SU-DHL-6 (cell line): Measurements from ENCODE around the gene KIDINS220.

Experiments
- H2AFZ ChIP-seq: fragments of 200-600 bp; sonication (generic); 2 replicates; pipeline ENCODE4 v1.6.1; 2014; ENCODE audit warnings: low read depth, mild to moderate bottlenecking, moderate library complexity, mixed read lengths, antibody characterized with exemption, low read length; ENCODE audit not compliant: severe bottlenecking
- H3F3A ChIP-seq: fragments of 200-600 bp; shearing (Covaris generic); 2 replicates; pipeline ENCODE4 v1.6.0; 2016; ENCODE audit warnings: antibody characterized with exemption, mild to moderate bottlenecking; ENCODE audit not compliant: insufficient read depth
- H3K27ac ChIP-seq: fragments of 200-600 bp; sonication (generic); 2 replicates; pipeline ENCODE4 v1.5.1; 2016; ENCODE audit warnings: low read depth, mild to moderate bottlenecking, low read length, moderate library complexity, mixed read lengths
- H3K27me3 ChIP-seq: fragments of 200-600 bp; sonication (generic), shearing (Covaris generic); 2 replicates; pipeline ENCODE4 v1.6.0; 2014; ENCODE audit warnings: mild to moderate bottlenecking, low read length
- H3K36me3 ChIP-seq: fragments of 200-600 bp; sonication (generic); 2 replicates; pipeline ENCODE4 v1.6.1; 2014; ENCODE audit warnings: mild to moderate bottlenecking, low read length, mixed read lengths
- H3K4me2 ChIP-seq: fragments of 300-600, 200-600 bp; shearing (Covaris generic), sonication (generic); 2 replicates; pipeline ENCODE4 v1.6.0; 2014; ENCODE audit warnings: low read length, low read depth, mild to moderate bottlenecking; ENCODE audit not compliant: poor library complexity, severe bottlenecking
- H3K4me3 ChIP-seq: fragments of 200-600 bp; sonication (generic); 2 replicates; pipeline ENCODE4 v1.5.1; 2014; ENCODE audit warnings: antibody characterized with exemption, low read length, mild to moderate bottlenecking, mixed read lengths; ENCODE audit not compliant: insufficient read depth, poor library complexity, severe bottlenecking
- H3K79me2 ChIP-seq: fragments of 200-600 bp; sonication (generic); 2 replicates; pipeline ENCODE4 v1.6.1; 2014; ENCODE audit warnings: mild to moderate bottlenecking, low read length, moderate library complexity; ENCODE audit not compliant: insufficient read depth
- H3K9ac ChIP-seq: fragments of 200-600 bp; sonication (generic); 2 replicates; pipeline ENCODE4 v1.7.0; 2014; ENCODE audit warnings: mild to moderate bottlenecking, low read length
- H3K9me2 ChIP-seq: fragments of 200-600 bp; sonication (generic); replicated peaks from 2 replicates; pipeline ENCODE4 v1.6.1; 2014; ENCODE audit warnings: low read length; ENCODE audit not compliant: insufficient read depth
- H3K9me3 ChIP-seq: fragments of 200-600 bp; sonication (generic); 2 replicates; pipeline ENCODE4 v1.6.1; 2014; ENCODE audit warnings: low read length, mixed read lengths; ENCODE audit not compliant: insufficient read depth
- H4K20me1 ChIP-seq: fragments of 200-600 bp; sonication (generic); 2 replicates; pipeline ENCODE4 v1.6.1; 2014; ENCODE audit warnings: low read depth, mild to moderate bottlenecking, antibody characterized with exemption, low read length, moderate library complexity, mixed read lengths
- EZH2phosphoT487 ChIP-seq: fragments of 200-600 bp; sonication (generic), shearing (Covaris generic); conservative IDR thresholded peaks from 2 replicates; pipeline ENCODE4 v1.6.1; 2018; ENCODE audit warnings: mild to moderate bottlenecking, antibody characterized with exemption, low read length, moderate library complexity, mixed read lengths
- TF ChIP-seq, protein P1 (sequence below): fragments of 200-600 bp; sonication (generic); IDR thresholded peaks from one replicate; pipeline ENCODE4 v1.5.1; 2017; ENCODE audit warnings: antibody characterized with exemption, mild to moderate bottlenecking, low read length, moderate library complexity; ENCODE audit not compliant: insufficient read depth, poor library complexity, severe bottlenecking

The KIDINS220 gene

DNA sequence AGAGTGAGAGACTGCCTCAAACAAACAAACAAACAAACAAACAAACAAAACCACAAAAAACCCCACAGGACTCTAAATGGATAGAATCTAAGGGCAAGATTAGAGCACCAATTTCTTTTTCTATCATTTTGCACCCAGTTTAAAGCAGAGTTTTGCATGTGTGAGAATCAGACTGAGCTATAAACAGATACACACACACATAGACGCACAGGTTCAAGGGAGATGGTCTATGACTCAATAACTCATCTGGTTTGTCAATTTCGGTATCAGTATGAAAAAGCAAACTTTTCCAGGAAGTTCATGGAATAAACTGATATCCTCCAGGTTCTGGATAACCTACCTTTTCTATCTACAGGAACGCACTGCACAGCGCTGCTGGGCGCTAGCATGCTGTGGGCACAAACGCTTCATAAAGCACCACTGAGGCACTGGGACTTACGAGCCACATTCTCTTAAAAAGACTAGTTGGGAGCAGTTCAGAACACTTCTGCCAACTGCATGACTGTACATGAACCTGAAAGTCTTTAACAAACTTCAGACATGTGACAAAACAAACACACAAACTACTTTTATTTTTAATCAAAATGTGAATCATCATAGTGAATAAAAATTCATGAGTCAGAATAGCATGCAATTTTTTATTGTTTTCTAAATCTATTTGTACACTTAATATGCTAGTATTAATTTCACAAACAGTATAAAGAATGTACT lies 109.0 kb downstream of the KIDINS220 start:
- no peaks in the 10 kb centered on the region for H3F3A ChIP-seq
- H3K4me3 ChIP-seq = no peak overlapping the region
- H3K36me3 ChIP-seq = no peaks in the 10 kb centered on the region

DNA sequence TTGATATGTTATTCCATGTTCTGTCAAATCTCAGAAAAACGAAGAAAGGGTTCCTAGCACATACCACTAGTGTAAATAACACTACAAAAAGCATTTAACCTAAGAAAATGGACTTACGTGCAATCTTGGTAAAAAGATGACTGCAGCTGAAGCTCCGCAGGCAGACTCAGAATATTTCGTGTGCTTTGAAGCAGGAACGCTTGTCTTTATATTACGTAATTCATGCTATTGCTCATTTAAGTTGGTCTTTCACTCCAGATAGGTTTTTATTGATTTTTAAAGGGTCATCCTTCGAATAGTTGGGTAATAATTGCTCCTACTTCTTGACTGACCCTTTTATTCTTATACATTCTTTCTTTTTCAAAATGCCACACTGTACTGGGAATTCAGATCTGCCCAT lies 111.6 kb downstream of the KIDINS220 start:
- Histone ChIP-seq H3K27ac (no peak overlapping the region), H3K4me2 (no peak overlapping the region), H3K36me3 (no peaks in the 10 kb centered on the region), H3K9ac (no peak overlapping the region), H3F3A (no peaks in the 10 kb centered on the region), H3K79me2 (no peaks in the 10 kb centered on the region), H2AFZ (no peak overlapping the region), H3K27me3 (no peaks in the 10 kb centered on the region), H3K4me3 (no peak overlapping the region), H3K9me3 (no peaks in the 10 kb centered on the region), H4K20me1 (no peaks in the 10 kb centered on the region), H3K9me2 (no peaks in the 10 kb centered on the region)
- TF ChIP-seq, protein P1, sequence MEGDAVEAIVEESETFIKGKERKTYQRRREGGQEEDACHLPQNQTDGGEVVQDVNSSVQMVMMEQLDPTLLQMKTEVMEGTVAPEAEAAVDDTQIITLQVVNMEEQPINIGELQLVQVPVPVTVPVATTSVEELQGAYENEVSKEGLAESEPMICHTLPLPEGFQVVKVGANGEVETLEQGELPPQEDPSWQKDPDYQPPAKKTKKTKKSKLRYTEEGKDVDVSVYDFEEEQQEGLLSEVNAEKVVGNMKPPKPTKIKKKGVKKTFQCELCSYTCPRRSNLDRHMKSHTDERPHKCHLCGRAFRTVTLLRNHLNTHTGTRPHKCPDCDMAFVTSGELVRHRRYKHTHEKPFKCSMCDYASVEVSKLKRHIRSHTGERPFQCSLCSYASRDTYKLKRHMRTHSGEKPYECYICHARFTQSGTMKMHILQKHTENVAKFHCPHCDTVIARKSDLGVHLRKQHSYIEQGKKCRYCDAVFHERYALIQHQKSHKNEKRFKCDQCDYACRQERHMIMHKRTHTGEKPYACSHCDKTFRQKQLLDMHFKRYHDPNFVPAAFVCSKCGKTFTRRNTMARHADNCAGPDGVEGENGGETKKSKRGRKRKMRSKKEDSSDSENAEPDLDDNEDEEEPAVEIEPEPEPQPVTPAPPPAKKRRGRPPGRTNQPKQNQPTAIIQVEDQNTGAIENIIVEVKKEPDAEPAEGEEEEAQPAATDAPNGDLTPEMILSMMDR = no peak
- TF ChIP-seq EZH2phosphoT487 = no peak

More for the DNA sequence above, 109.0 kb downstream of the KIDINS220 start:
- Histone ChIP-seq H4K20me1 (no peaks in the 10 kb centered on the region), H3K27ac (no peak overlapping the region), H3K27me3 (no peaks in the 10 kb centered on the region), H2AFZ (no peak overlapping the region), H3K79me2 (no peaks in the 10 kb centered on the region), H3K4me2 (no peak overlapping the region), H3K9ac (no peak overlapping the region), H3K9me3 (no peaks in the 10 kb centered on the region), H3K9me2 (no peaks in the 10 kb centered on the region)
- no peak for TF ChIP-seq EZH2phosphoT487
- TF ChIP-seq, protein P1 = no peak

- no peaks in the 10 kb centered on the region for H3K79me2 ChIP-seq
- H3K9ac ChIP-seq = no peak overlapping the region
- no peak overlapping the region for H3K27ac ChIP-seq
- no peaks in the 10 kb centered on the region for H3K36me3 ChIP-seq
- no peaks in the 10 kb centered on the region for H3K9me3 ChIP-seq
- no peak overlapping the region for H3K4me3 ChIP-seq
- H3F3A ChIP-seq = no peaks in the 10 kb centered on the region
- H3K4me2 ChIP-seq = no peak overlapping the region
- H4K20me1 ChIP-seq = no peaks in the 10 kb centered on the region
- no peaks in the 10 kb centered on the region for H3K9me2 ChIP-seq
- H3K27me3 ChIP-seq = no peaks in the 10 kb centered on the region
- no peak overlapping the region for H2AFZ ChIP-seq
- TF ChIP-seq, protein P1 = no peak
- TF ChIP-seq EZH2phosphoT487 = no peak
These were observed 114.4 kb downstream of the KIDINS220 start for GRCh38 chr2:8722986-8723385.
